ENCODE results near the gene RHOBTB1. TPM values are rescaled to one million over a fixed set of nuclear protein-coding genes. Genes with fewer than 3 reads are reported as not detected.

Gene RHOBTB1
- total and polyA plus RNA-seq, 9 of the 15 experiments (the other 6 are each of a cell fraction or from before 2014, with no cell fraction given): 1.7 to 11.7 (median 9.3) TPM

DNA sequence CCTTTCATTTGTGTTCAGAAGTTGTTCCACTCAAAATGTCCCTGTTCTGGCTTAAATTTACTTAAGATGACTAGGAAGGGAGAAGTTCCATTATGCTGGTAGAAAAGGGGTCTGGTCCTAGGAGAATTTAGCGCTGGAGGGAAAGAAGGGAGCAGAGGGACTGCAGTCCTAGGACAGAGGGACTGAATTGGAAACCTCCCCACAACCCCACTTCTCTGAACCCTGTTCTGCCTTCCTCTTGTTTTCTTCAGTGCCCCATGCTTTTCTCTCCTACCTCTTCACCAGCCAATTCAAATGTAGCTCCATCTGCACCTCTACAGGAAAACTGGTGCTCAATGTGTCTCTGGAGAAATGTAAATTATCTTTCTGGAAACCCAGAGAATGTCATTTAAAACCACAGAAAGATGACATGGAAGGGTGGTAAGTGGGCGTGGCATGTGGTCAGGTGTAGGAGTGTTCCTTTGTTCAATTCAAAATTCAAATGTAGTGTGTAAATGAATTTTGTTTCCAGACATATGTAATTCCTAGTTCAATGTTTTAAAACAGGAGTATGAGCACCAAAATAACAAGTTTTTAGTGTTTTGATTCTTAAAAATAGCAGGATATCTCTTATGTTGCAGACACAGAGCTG lies 24.0 kb upstream of the RHOBTB1 start:
- in situ Hi-C loops (cut with MboI): loop anchor here (10.0 kb wide), 1 partner anchor 153 kb away; no protein-coding TSS in a partner anchor
- 28% methylated on average over 2 of the region's 2 CpGs for WGBS (ENCODE audit: insufficient coverage, low coverage, missing lambda C conversion rate)
- H3K27ac ChIP-seq (ENCODE audit: extremely low read depth, low read depth, low read length): no peak overlapping the region
- intact Hi-C loops (cut with micrococcal nuclease): loop anchor here (5.0 kb wide), 1 partner anchor 314 kb away; no protein-coding TSS in a partner anchor
- H2AFZ ChIP-seq (ENCODE audit: low read depth, low read length): peak overlapping the region; percentile 29; the same call in 1 of the 2 replicates
- ChIA-PET CTCF (ENCODE audit: low intra/inter-chr PET ratio) (no interaction called here), POLR2A (interaction anchor here (1.0 to 1.5 kb wide), 2 partner anchors 11 to 24 kb away, joined by 3 to 4 read pairs; partner anchors contain the start of gene RHOBTB1)
- peaks cover 3 to 22% of the 10 kb centered on the region in 2 experiments; a peak in 4 of 5 replicates for H3K4me1 ChIP-seq (replicated peaks in 1 of 2; ENCODE audit: control insufficient read depth in 2 of 2, insufficient read depth in 2 of 2, low read length in 2 of 2)
- H3K27me3 ChIP-seq (ENCODE audit: control insufficient read depth in 2 of 2, insufficient read depth in 2 of 2, low read length in 2 of 2): no peaks in the 10 kb centered on the region
- H3K79me2 ChIP-seq (ENCODE audit: control insufficient read depth, insufficient read depth, low read length): no peaks in the 10 kb centered on the region
- no peaks in the 10 kb centered on the region for H3K9me3 ChIP-seq (replicated peaks; ENCODE audit: control insufficient read depth, insufficient read depth, low read depth, low read length)
- no TSS peak for BruUV-seq (replicated peaks)
- DNase-seq (ENCODE audit: extremely low read depth in 1 of 4, low spot score in 3 of 4) (peak; percentile 28 to 58 (median 34)), FAIRE-seq (peak; percentile 60), ATAC-seq (peak; percentile 69)
- H3K4me2 ChIP-seq (ENCODE audit: insufficient read depth, low read length): no peak overlapping the region
- no peaks in the 10 kb centered on the region for H4K20me1 ChIP-seq (replicated peaks; ENCODE audit: control insufficient read depth, insufficient read depth, low read length)
- no peaks in the 10 kb centered on the region for H3K36me3 ChIP-seq (ENCODE audit: control insufficient read depth, insufficient read depth, low read length)
- no peak overlapping the region for H3K4me3 ChIP-seq
- H3K9ac ChIP-seq (ENCODE audit: insufficient read depth in 1 of 2, low read depth in 2 of 2, low read length in 2 of 2): no peak overlapping the region
- no peaks in the 10 kb centered on the region for H3K9me1 ChIP-seq (ENCODE audit: control insufficient read depth, insufficient read depth, low read length)
- no peak for TF ChIP-seq ZNF174 (CRISPR knock-in tag; IDR thresholded peaks at IDR 0.05)
- TF ChIP-seq RCOR1 (IDR thresholded peaks at IDR 0.05; ENCODE audit: borderline replicate concordance in 1 of 2, low read depth in 2 of 2, low read length in 2 of 2): no peak
- TF ChIP-seq, protein P1, sequence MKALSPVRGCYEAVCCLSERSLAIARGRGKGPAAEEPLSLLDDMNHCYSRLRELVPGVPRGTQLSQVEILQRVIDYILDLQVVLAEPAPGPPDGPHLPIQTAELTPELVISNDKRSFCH (CRISPR knock-in tag; IDR thresholded peaks at IDR 0.05): no peak
- TF ChIP-seq, protein P1 (tag; IDR thresholded peaks at IDR 0.05): 0 out of 2 replicates have a peak, but pooled peaks have one; percentile 22
- TF ChIP-seq GABPA (tag; conservative IDR thresholded peaks at IDR 0.05; ENCODE audit: low read depth): no peak
- TF ChIP-seq GTF2A2 (tag; IDR thresholded peaks at IDR 0.05): no peak
- TF ChIP-seq ELF4 (CRISPR knock-in tag; IDR thresholded peaks at IDR 0.05): no peak
- TF ChIP-seq ATF7 (IDR thresholded peaks at IDR 0.05): no peak
- TF ChIP-seq JUND (IDR thresholded peaks at IDR 0.05; ENCODE audit: borderline replicate concordance, low read depth, low read length): peak; percentile 10; the same call in 1 of the 2 replicates
- TF ChIP-seq JUND (tag; IDR thresholded peaks at IDR 0.05; ENCODE audit: borderline replicate concordance, low read depth, low read length): no peak
- TF ChIP-seq ARID1B (IDR thresholded peaks at IDR 0.05): 0 out of 2 replicates have a peak, but pooled peaks have one; percentile 23
- TF ChIP-seq SUPT5H (IDR thresholded peaks at IDR 0.05): no peak
- no peak for TF ChIP-seq TCFL5 (CRISPR knock-in tag; conservative IDR thresholded peaks at IDR 0.05)
- TF ChIP-seq ZNF232 (CRISPR knock-in tag; IDR thresholded peaks at IDR 0.05): no peak
- no peak for TF ChIP-seq MCM5 (IDR thresholded peaks at IDR 0.05; ENCODE audit: low read depth)
- peak; percentile 72; the same call in 1 of the 2 replicates for TF ChIP-seq KLF13 (tag; IDR thresholded peaks at IDR 0.05; ENCODE audit: borderline replicate concordance, low read depth)
- peak; percentile 66 for TF ChIP-seq MYBL2 (IDR thresholded peaks at IDR 0.05; ENCODE audit: low read depth)
- no peak for TF ChIP-seq MYBL2 (CRISPR knock-in tag; IDR thresholded peaks at IDR 0.05; ENCODE audit: borderline replicate concordance)
- no peak for TF ChIP-seq KDM5B (IDR thresholded peaks at IDR 0.05; ENCODE audit: insufficient replicate concordance, low read depth, low read length)
- TF ChIP-seq, protein P2, sequence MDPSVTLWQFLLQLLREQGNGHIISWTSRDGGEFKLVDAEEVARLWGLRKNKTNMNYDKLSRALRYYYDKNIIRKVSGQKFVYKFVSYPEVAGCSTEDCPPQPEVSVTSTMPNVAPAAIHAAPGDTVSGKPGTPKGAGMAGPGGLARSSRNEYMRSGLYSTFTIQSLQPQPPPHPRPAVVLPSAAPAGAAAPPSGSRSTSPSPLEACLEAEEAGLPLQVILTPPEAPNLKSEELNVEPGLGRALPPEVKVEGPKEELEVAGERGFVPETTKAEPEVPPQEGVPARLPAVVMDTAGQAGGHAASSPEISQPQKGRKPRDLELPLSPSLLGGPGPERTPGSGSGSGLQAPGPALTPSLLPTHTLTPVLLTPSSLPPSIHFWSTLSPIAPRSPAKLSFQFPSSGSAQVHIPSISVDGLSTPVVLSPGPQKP (CRISPR knock-in tag; IDR thresholded peaks at IDR 0.05): no peak
- TF ChIP-seq ILF3 (IDR thresholded peaks at IDR 0.05; ENCODE audit: borderline replicate concordance): no peak

Measured in K562 (cell line).